SK-N-MC (cell line): ENCODE data around the gene EBP.

Experiments used
- EZH2 ChIP-seq: fragments of 200-600 bp; sonication (generic); IDR thresholded peaks from one replicate; pipeline ENCODE4 v1.6.1; 2017; ENCODE audit warnings: antibody characterized with exemption
- FOXP2 ChIP-seq: optimal IDR thresholded peaks from 2 replicates; pipeline ENCODE3; 2011; ENCODE audit warnings: mild to moderate bottlenecking, moderate library complexity; ENCODE audit not compliant: insufficient read depth; ENCODE audit errors: extremely low read length, control extremely low read depth
- POLR2AphosphoS5 ChIP-seq: IDR thresholded peaks from 2 replicates; pipeline ENCODE4 v1.6.1; 2012; ENCODE audit warnings: mild to moderate bottlenecking, low read depth, low read length, borderline replicate concordance

- TF ChIP-seq POLR2AphosphoS5 (no peak), EZH2 (no peak), FOXP2 (no peak)
Observed at GRCh38 chrX:48541140-48541814, 19.7 kb downstream of the EBP start.
